ENCODE measurements around the gene PACRG. TPM values are rescaled to one million over a fixed set of nuclear protein-coding genes. Genes with fewer than 3 reads are reported as not detected.

Gene PACRG
- total and polyA plus RNA-seq, 2 of the 13 experiments (the other 11 are each of a cell fraction or from before 2014, with no cell fraction given): 0.13 TPM; not detected in 1

DNA sequence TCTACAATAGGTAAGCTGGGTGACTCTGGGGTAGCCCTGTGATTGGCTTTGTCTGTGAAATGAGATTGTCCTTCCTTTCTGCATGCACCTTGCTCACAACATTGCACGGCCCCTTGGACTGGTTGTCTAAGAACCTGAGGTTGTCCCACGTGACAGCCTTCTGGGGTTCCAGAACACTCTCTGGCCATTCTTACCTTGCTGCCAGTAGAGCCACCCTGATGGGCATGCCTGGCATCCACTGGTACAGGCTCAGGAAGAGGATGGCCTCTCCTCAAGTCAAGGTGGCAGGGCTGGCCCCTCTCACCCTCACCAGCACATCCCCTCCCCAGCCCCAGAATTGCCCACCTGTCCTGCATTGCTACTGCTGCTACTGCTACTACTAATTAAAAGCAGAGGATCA is 335.0 kb downstream of the PACRG start:
- Histone ChIP-seq H2AFZ (ENCODE audit: low read length) (no peak overlapping the region), H3K9ac (ENCODE audit: insufficient read depth, low read depth, low read length) (no peak overlapping the region), H3K4me3 (replicated peaks in 1 of 3; ENCODE audit: insufficient read depth in 1 of 3, low read depth in 2 of 3, low read length in 3 of 3) (no peak overlapping the region), H3K9me3 (ENCODE audit: low read length) (no peaks in the 10 kb centered on the region), H3K4me1 (ENCODE audit: insufficient read depth, low read length) (no peaks in the 10 kb centered on the region), H4K20me1 (ENCODE audit: insufficient read depth, low read length) (no peaks in the 10 kb centered on the region), H3K27me3 (ENCODE audit: control insufficient read depth in 1 of 2, insufficient read depth in 2 of 2, low read length in 2 of 2) (no peaks in the 10 kb centered on the region), H3K36me3 (replicated peaks in 1 of 2; ENCODE audit: control insufficient read depth in 1 of 2, insufficient read depth in 2 of 2, low read length in 2 of 2) (no peaks in the 10 kb centered on the region), H3K27ac (ENCODE audit: extremely low read length, insufficient read depth, low read length) (no peak overlapping the region), H3K4me2 (ENCODE audit: low read depth, low read length) (no peak overlapping the region), H3K79me2 (ENCODE audit: insufficient read depth, low read length) (no peaks in the 10 kb centered on the region)
- WGBS (ENCODE audit: low lambda C conversion rate): 0% methylated on average over 1 of the region's 2 CpGs
- BruUV-seq (replicated peaks): no TSS peak
- POLR2A ChIA-PET: no interaction called here
- FAIRE-seq (no peak), DNase-seq (ENCODE audit: low spot score) (no peak), ATAC-seq (no peak)
- no peak for TF ChIP-seq HNRNPUL1 (IDR thresholded peaks at IDR 0.05; ENCODE audit: low read depth, low read length)
- no peak for TF ChIP-seq FOXK1 (CRISPR knock-in tag; IDR thresholded peaks at IDR 0.05; ENCODE audit: borderline replicate concordance, low read depth)
- no peak for TF ChIP-seq YY1 (IDR thresholded peaks at IDR 0.05; ENCODE audit: insufficient read depth, insufficient replicate concordance, low read depth, low read length)
- TF ChIP-seq, protein P1, sequence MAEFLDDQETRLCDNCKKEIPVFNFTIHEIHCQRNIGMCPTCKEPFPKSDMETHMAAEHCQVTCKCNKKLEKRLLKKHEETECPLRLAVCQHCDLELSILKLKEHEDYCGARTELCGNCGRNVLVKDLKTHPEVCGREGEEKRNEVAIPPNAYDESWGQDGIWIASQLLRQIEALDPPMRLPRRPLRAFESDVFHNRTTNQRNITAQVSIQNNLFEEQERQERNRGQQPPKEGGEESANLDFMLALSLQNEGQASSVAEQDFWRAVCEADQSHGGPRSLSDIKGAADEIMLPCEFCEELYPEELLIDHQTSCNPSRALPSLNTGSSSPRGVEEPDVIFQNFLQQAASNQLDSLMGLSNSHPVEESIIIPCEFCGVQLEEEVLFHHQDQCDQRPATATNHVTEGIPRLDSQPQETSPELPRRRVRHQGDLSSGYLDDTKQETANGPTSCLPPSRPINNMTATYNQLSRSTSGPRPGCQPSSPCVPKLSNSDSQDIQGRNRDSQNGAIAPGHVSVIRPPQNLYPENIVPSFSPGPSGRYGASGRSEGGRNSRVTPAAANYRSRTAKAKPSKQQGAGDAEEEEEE (CRISPR knock-in tag; IDR thresholded peaks at IDR 0.05; ENCODE audit: borderline replicate concordance): no peak
- no peak for TF ChIP-seq ZNF382 (CRISPR knock-in tag; IDR thresholded peaks at IDR 0.05; ENCODE audit: borderline replicate concordance)
- no peak for TF ChIP-seq CREBL2 (CRISPR knock-in tag; IDR thresholded peaks at IDR 0.05; ENCODE audit: borderline replicate concordance)
- no peak for TF ChIP-seq NR2F2 (IDR thresholded peaks at IDR 0.05; ENCODE audit: borderline replicate concordance, low read depth)
- no peak for TF ChIP-seq ZNF232 (CRISPR knock-in tag; IDR thresholded peaks at IDR 0.05; ENCODE audit: borderline replicate concordance)
- TF ChIP-seq, protein P2, sequence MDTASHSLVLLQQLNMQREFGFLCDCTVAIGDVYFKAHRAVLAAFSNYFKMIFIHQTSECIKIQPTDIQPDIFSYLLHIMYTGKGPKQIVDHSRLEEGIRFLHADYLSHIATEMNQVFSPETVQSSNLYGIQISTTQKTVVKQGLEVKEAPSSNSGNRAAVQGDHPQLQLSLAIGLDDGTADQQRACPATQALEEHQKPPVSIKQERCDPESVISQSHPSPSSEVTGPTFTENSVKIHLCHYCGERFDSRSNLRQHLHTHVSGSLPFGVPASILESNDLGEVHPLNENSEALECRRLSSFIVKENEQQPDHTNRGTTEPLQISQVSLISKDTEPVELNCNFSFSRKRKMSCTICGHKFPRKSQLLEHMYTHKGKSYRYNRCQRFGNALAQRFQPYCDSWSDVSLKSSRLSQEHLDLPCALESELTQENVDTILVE (CRISPR knock-in tag; IDR thresholded peaks at IDR 0.05): no peak
- no peak for TF ChIP-seq ZNF564 (CRISPR knock-in tag; IDR thresholded peaks at IDR 0.05)
- no peak for TF ChIP-seq SMAD9 (CRISPR knock-in tag; IDR thresholded peaks at IDR 0.05)
- no peak for TF ChIP-seq PLSCR1 (CRISPR knock-in tag; IDR thresholded peaks at IDR 0.05; ENCODE audit: borderline replicate concordance)
- no peak for TF ChIP-seq ZNF33A (CRISPR knock-in tag; IDR thresholded peaks at IDR 0.05; ENCODE audit: borderline replicate concordance)
- TF ChIP-seq AFF4 (CRISPR knock-in tag; IDR thresholded peaks at IDR 0.05): no peak
- no peak for TF ChIP-seq ARNT (IDR thresholded peaks at IDR 0.05)
- in situ Hi-C loops (cut with HindIII; ENCODE audit: extremely low pct_ligation_motif_present, low pct_unique_long_range_greater_than_20kb) (no loop called here), intact Hi-C loops (cut with micrococcal nuclease; ENCODE audit: unreplicated experiment) (no loop called here)
- CTCF ChIA-PET (ENCODE audit: low intra/inter-chr PET ratio, low total read pairs): no interaction called here
